ENCODE measurements around the gene TTLL11. TPM values are rescaled to one million over a fixed set of nuclear protein-coding genes. Genes with fewer than 3 reads are reported as not detected.
A peak's percentile ranks its signal among the peaks of the same experiment; 100 is the strongest.

Gene TTLL11
- total RNA-seq, 4 donors from 2014 or later: 3.0 to 9.9 (median 7.4) TPM

- peaks cover 0 to 7% of the 10 kb centered on the region in 2 donors for H3K27me3 ChIP-seq
- H3K4me1 ChIP-seq: peaks cover 0 to 13% (median 4%) of the 10 kb centered on the region in 4 donors
- H3K9me3 ChIP-seq: no peaks in the 10 kb centered on the region
- DNase-seq: peak; percentile 48 to 83 (median 74)
- TF ChIP-seq CTCF (IDR thresholded peaks at IDR 0.05) (peak; percentile 78 to 93 (median 88)), POLR2A (IDR thresholded peaks at IDR 0.05) (no peak)
- no peak overlapping the region for H3K27ac ChIP-seq
- no peak overlapping the region for H3K4me3 ChIP-seq
- H3K36me3 ChIP-seq: no peaks in the 10 kb centered on the region
These were observed 30.0 kb upstream of the TTLL11 start for GRCh38 chr9:122122903-122123632.

GRCh38 chr9:122122468-122122867 is 29.4 kb upstream of the TTLL11 start:
- Histone ChIP-seq H3K4me1 (peaks cover 0 to 13% (median 4%) of the 10 kb centered on the region in 4 donors), H3K9me3 (no peaks in the 10 kb centered on the region), H3K36me3 (no peaks in the 10 kb centered on the region), H3K4me3 (no peak overlapping the region), H3K27me3 (peaks cover 0 to 7% of the 10 kb centered on the region in 2 donors), H3K27ac (no peak overlapping the region)
- TF ChIP-seq CTCF (IDR thresholded peaks at IDR 0.05) (no peak), POLR2A (IDR thresholded peaks at IDR 0.05) (no peak)
- DNase-seq: no peak

GRCh38 chr9:122121931-122122330 is 28.8 kb upstream of the TTLL11 start:
- Histone ChIP-seq H3K36me3 (no peaks in the 10 kb centered on the region), H3K9me3 (no peaks in the 10 kb centered on the region), H3K27ac (no peak overlapping the region), H3K4me3 (no peak overlapping the region), H3K27me3 (peaks cover 0 to 7% of the 10 kb centered on the region in 2 donors), H3K4me1 (peaks cover 0 to 11% (median 4%) of the 10 kb centered on the region in 4 donors)
- no peak for TF ChIP-seq POLR2A (IDR thresholded peaks at IDR 0.05)
- TF ChIP-seq CTCF (IDR thresholded peaks at IDR 0.05): no peak
- DNase-seq: no peak

- no peaks in the 10 kb centered on the region for H3K9me3 ChIP-seq
- no peak for TF ChIP-seq POLR2A (IDR thresholded peaks at IDR 0.05)
- TF ChIP-seq CTCF (IDR thresholded peaks at IDR 0.05): no peak
- no peak overlapping the region for H3K27ac ChIP-seq
- H3K4me3 ChIP-seq: no peak overlapping the region
- H3K27me3 ChIP-seq: peaks cover 0 to 2% of the 10 kb centered on the region in 2 donors
- no peak for DNase-seq
- H3K36me3 ChIP-seq: no peaks in the 10 kb centered on the region
- peaks cover 0 to 6% (median 1%) of the 10 kb centered on the region in 4 donors for H3K4me1 ChIP-seq
These were observed 28.3 kb upstream of the TTLL11 start for GRCh38 chr9:122121391-122121790.

GRCh38 chr9:122120316-122121071 is 27.4 kb upstream of the TTLL11 start:
- no peaks in the 10 kb centered on the region for H3K36me3 ChIP-seq
- H3K9me3 ChIP-seq: no peaks in the 10 kb centered on the region
- no peaks in the 10 kb centered on the region for H3K27me3 ChIP-seq
- DNase-seq: no peak
- TF ChIP-seq CTCF (IDR thresholded peaks at IDR 0.05) (no peak), POLR2A (IDR thresholded peaks at IDR 0.05) (no peak)
- no peak overlapping the region for H3K4me3 ChIP-seq
- no peaks in the 10 kb centered on the region for H3K4me1 ChIP-seq
- H3K27ac ChIP-seq: no peak overlapping the region

Measured in Peyer's patch (tissue), 4 donors.